ENCODE data around the gene RANGRF. TPM values are rescaled to one million over a fixed set of nuclear protein-coding genes. Genes with fewer than 3 reads are reported as not detected.
A peak's percentile ranks its signal among the peaks of the same experiment; 100 is the strongest.

The RANGRF gene
- total and polyA plus RNA-seq, 4 donors = 6.9 to 19.9 (median 8.9) TPM

GRCh38 chr17:8274816-8275215, 13.7 kb upstream of the RANGRF start:
- no peaks in the 10 kb centered on the region for H3K9me3 ChIP-seq (ENCODE audit: control insufficient read depth in 4 of 4, low read length in 3 of 4)
- DNase-seq (ENCODE audit: low spot score) = no peak
- TF ChIP-seq FOXA1 (IDR thresholded peaks at IDR 0.05) (no peak), HNF4A (conservative IDR thresholded peaks at IDR 0.05) (peak in 1 of 2 donors; percentile 61)
- WGBS = 80% methylated on average over 5 of the region's 5 CpGs
- H3K9ac ChIP-seq (ENCODE audit: low read depth in 1 of 2, low read length in 2 of 2) = no peak overlapping the region
- no peak overlapping the region for H3K27ac ChIP-seq (ENCODE audit: low read depth in 1 of 2, low read length in 2 of 2)
- H3K27me3 ChIP-seq (ENCODE audit: control insufficient read depth in 4 of 4, insufficient read depth in 4 of 4, low read length in 3 of 4) = no peaks in the 10 kb centered on the region
- no peaks in the 10 kb centered on the region for H3K36me3 ChIP-seq (ENCODE audit: control insufficient read depth in 4 of 4, insufficient read depth in 3 of 4, low read depth in 1 of 4, low read length in 3 of 4)
- H3K4me3 ChIP-seq (ENCODE audit: low read depth in 1 of 3, low read length in 3 of 3) = no peak overlapping the region
- H3K4me1 ChIP-seq (ENCODE audit: control insufficient read depth in 4 of 4, insufficient read depth in 4 of 4, low read length in 3 of 4) = peaks cover 0 to 13% (median 8%) of the 10 kb centered on the region in 4 donors

GRCh38 chr17:8275421-8276290, 12.8 kb upstream of the RANGRF start:
- Histone ChIP-seq H3K4me3 (ENCODE audit: low read depth in 1 of 3, low read length in 3 of 3) (no peak overlapping the region), H3K27me3 (ENCODE audit: control insufficient read depth in 4 of 4, insufficient read depth in 4 of 4, low read length in 3 of 4) (no peaks in the 10 kb centered on the region), H3K36me3 (ENCODE audit: control insufficient read depth in 4 of 4, insufficient read depth in 3 of 4, low read depth in 1 of 4, low read length in 3 of 4) (no peaks in the 10 kb centered on the region), H3K4me1 (ENCODE audit: control insufficient read depth in 4 of 4, insufficient read depth in 4 of 4, low read length in 3 of 4) (peaks cover 0 to 13% (median 8%) of the 10 kb centered on the region in 4 donors), H3K27ac (ENCODE audit: low read depth in 1 of 2, low read length in 2 of 2) (no peak overlapping the region), H3K9me3 (ENCODE audit: control insufficient read depth in 4 of 4, low read length in 3 of 4) (no peaks in the 10 kb centered on the region), H3K9ac (ENCODE audit: low read depth in 1 of 2, low read length in 2 of 2) (no peak overlapping the region)
- no peak for DNase-seq (ENCODE audit: low spot score)
- 88% methylated on average over 9 of the region's 9 CpGs for WGBS
- TF ChIP-seq FOXA1 (IDR thresholded peaks at IDR 0.05) (no peak), HNF4A (conservative IDR thresholded peaks at IDR 0.05) (no peak), JUND (IDR thresholded peaks at IDR 0.05) (no peak), REST (IDR thresholded peaks at IDR 0.05) (no peak), TAF1 (conservative IDR thresholded peaks at IDR 0.05) (no peak), CTCF (IDR thresholded peaks at IDR 0.05; ENCODE audit: low read depth, low read length, missing input control) (no peak), ZBTB33 (IDR thresholded peaks at IDR 0.05) (no peak), SP1 (IDR thresholded peaks at IDR 0.05) (no peak), RAD21 (IDR thresholded peaks at IDR 0.05) (no peak), GABPA (IDR thresholded peaks at IDR 0.05 in 1 of 2, conservative IDR thresholded peaks at IDR 0.05 in 1 of 2) (no peak), ATF3 (IDR thresholded peaks at IDR 0.05) (no peak), NR2F2 (IDR thresholded peaks at IDR 0.05) (no peak), MAX (IDR thresholded peaks at IDR 0.05) (no peak), FOXA2 (IDR thresholded peaks at IDR 0.05) (no peak), RXRA (IDR thresholded peaks at IDR 0.05) (no peak)

All from liver (tissue), 9 donors.